H1 (cell line): Measurements from ENCODE around the gene ARL6IP6. TPM values are rescaled to one million over a fixed set of nuclear protein-coding genes. Genes with fewer than 3 reads are reported as not detected.

Source experiments
- ASH2L ChIP-seq: fragments of 200-600, 300-600 bp; sonication (generic); IDR thresholded peaks from one replicate; pipeline ENCODE4 v1.7.1; 2017; ENCODE audit warnings: low read length
- ATF3 ChIP-seq: IDR thresholded peaks from 2 replicates; pipeline ENCODE4 v1.6.1; 2011; ENCODE audit warnings: low read depth, mild to moderate bottlenecking, low read length; ENCODE audit not compliant: insufficient read depth
- BACH1 ChIP-seq: IDR thresholded peaks from 2 replicates; pipeline ENCODE4 v1.6.1; 2012; ENCODE audit warnings: low read length, improper control_type of control experiment
- BCL11A ChIP-seq, 2 experiments: IDR thresholded peaks; one replicate each; pipeline ENCODE4 v1.6.1; 2011; ENCODE audit warnings: low read depth in 2 of 2, low read length in 2 of 2, mild to moderate bottlenecking in 2 of 2
- CHD2 ChIP-seq: IDR thresholded peaks from 2 replicates; pipeline ENCODE4 v1.6.1; 2012; ENCODE audit warnings: low read length, improper control_type of control experiment
- CREB1 ChIP-seq: IDR thresholded peaks from 2 replicates; pipeline ENCODE4 v1.6.1; 2012; ENCODE audit warnings: inconsistent platforms
- CTBP2 ChIP-seq: IDR thresholded peaks from 2 replicates; pipeline ENCODE4 v1.7.0; 2011; ENCODE audit warnings: borderline replicate concordance, mild to moderate bottlenecking, moderate library complexity, mixed read lengths, low read length; ENCODE audit not compliant: insufficient read depth, insufficient read length
- E2F6 ChIP-seq: IDR thresholded peaks from 2 replicates; pipeline ENCODE4 v1.6.1; 2012; ENCODE audit warnings: inconsistent platforms
- EGR1 ChIP-seq: IDR thresholded peaks from 2 replicates; pipeline ENCODE4 v1.6.1; 2011; ENCODE audit warnings: low read depth, low read length, borderline replicate concordance
- KDM4A ChIP-seq: IDR thresholded peaks from one replicate; pipeline ENCODE4 v1.7.1; 2012; ENCODE audit warnings: low read depth, mild to moderate bottlenecking, moderate library complexity, low read length, inconsistent platforms; ENCODE audit not compliant: severe bottlenecking
- MAX ChIP-seq: IDR thresholded peaks from 2 replicates; pipeline ENCODE4 v1.6.1; 2012; ENCODE audit warnings: inconsistent platforms
- NRF1 ChIP-seq: IDR thresholded peaks from 2 replicates; pipeline ENCODE4 v1.6.1; 2011; ENCODE audit warnings: mild to moderate bottlenecking, low read depth, low read length, improper control_type of control experiment
- PHF8 ChIP-seq: fragments of 200-600 bp; sonication (generic); conservative IDR thresholded peaks from 2 replicates; pipeline ENCODE4 v1.7.1; 2012; ENCODE audit warnings: low read depth, mild to moderate bottlenecking, inconsistent platforms, low read length, moderate library complexity
- POLR2AphosphoS5 ChIP-seq: IDR thresholded peaks from 2 replicates; pipeline ENCODE4 v1.6.1; 2011; ENCODE audit warnings: low read depth, low read length
- RAD21 ChIP-seq, 2 experiments: IDR thresholded peaks in 1 of 2; conservative IDR thresholded peaks in 1 of 2; 2 replicates each; pipeline ENCODE4 v1.6.1; 2011; ENCODE audit warnings: low read depth in 2 of 2, low read length in 2 of 2, improper control_type of control experiment in 1 of 2, inconsistent platforms in 1 of 2, mild to moderate bottlenecking in 1 of 2, moderate library complexity in 1 of 2
- SAP30 ChIP-seq: fragments of 300-600 bp; sonication (generic); IDR thresholded peaks from 2 replicates; pipeline ENCODE4 v1.7.1; 2012; ENCODE audit warnings: low read length, moderate library complexity, mild to moderate bottlenecking, inconsistent platforms; ENCODE audit not compliant: insufficient read depth, insufficient replicate concordance
- SP1 ChIP-seq: IDR thresholded peaks from 2 replicates; pipeline ENCODE4 v1.6.1; 2011; ENCODE audit warnings: low read depth, low read length
- SUZ12 ChIP-seq: fragments of 200-600 bp; sonication (generic); IDR thresholded peaks from 2 replicates; pipeline ENCODE4 v1.6.1; 2012; ENCODE audit warnings: mild to moderate bottlenecking, inconsistent platforms, low read length, moderate library complexity, mixed read lengths
- TAF1 ChIP-seq: IDR thresholded peaks from 2 replicates; pipeline ENCODE4 v1.6.1; 2011; ENCODE audit warnings: mild to moderate bottlenecking, low read depth, low read length
- TAF7 ChIP-seq: optimal IDR thresholded peaks from 2 replicates; pipeline ENCODE3; 2011; ENCODE audit warnings: low read depth, mild to moderate bottlenecking, inconsistent platforms, low read length, moderate library complexity, borderline replicate concordance
- TBP ChIP-seq: IDR thresholded peaks from 2 replicates; pipeline ENCODE4 v1.6.1; 2011; ENCODE audit warnings: low read depth, low read length, improper control_type of control experiment
- YY1 ChIP-seq: IDR thresholded peaks from 2 replicates; pipeline ENCODE4 v1.6.1; 2011; ENCODE audit warnings: low read depth, mild to moderate bottlenecking, low read length
- ZNF274 ChIP-seq: IDR thresholded peaks from 2 replicates; pipeline ENCODE4 v1.7.0; 2012; ENCODE audit warnings: low read length, borderline replicate concordance; ENCODE audit errors: extremely low read depth
- polyA plus RNA-seq, 7 experiments: library from polyadenylated mRNA; depleted of rRNA in 3 of 7; stranded (reverse) in 5 of 7; unstranded in 2 of 7; fragments of >200 nt in 5 of 7; fragments of 200-250 nt in 2 of 7; gene quantifications; 1 replicate in 5 of 7; 2 replicates in 1 of 7; 4 replicates in 1 of 7; pipeline versions ENCODE4 v1.2.1 to v1.2.3, GENCODE V29; 2011 to 2013; ENCODE audit warnings: missing spikeins in 2 of 7, mixed read lengths in 2 of 7
- total RNA-seq: library from RNA; stranded (reverse); fragmentation: NEBNext Ultra II Directional; extraction: Animal tissue kit (Norgen Biotek cat#: 25700); gene quantifications from 2 replicates; pipeline ENCODE4 v1.2.1, GENCODE V29; 2021

ARL6IP6 gene
- total and polyA plus RNA-seq, 2 of the 8 experiments (the other 6 are each of a cell fraction or from before 2014, with no cell fraction given) = 47.3 to 92.9 TPM

- TF ChIP-seq PHF8 (peak; percentile 88), ASH2L (peak; percentile 97), ATF3 (no peak), CHD2 (peak; percentile 89), MAX (peak; percentile 45), CTBP2 (peak; percentile 10), RAD21 (IDR thresholded peaks at IDR 0.05 in 1 of 2, conservative IDR thresholded peaks at IDR 0.05 in 1 of 2; ENCODE audit: low read depth in 2 of 2, low read length in 2 of 2) (no peak), TAF7 (peak; percentile 85), SUZ12 (no peak), CREB1 (peak; percentile 92), E2F6 (no peak), KDM4A (peak; percentile 53), TAF1 (peak; percentile 94), TBP (peak; percentile 93), ZNF274 (no peak), NRF1 (peak; percentile 10; the same call in 1 of the 2 replicates), YY1 (peak; percentile 57), POLR2AphosphoS5 (peak; percentile 93), EGR1 (peak; percentile 40; the same call in 1 of the 2 replicates), BCL11A (IDR thresholded peaks at IDR 0.05; ENCODE audit: low read depth in 2 of 2, low read length in 2 of 2) (no peak), SP1 (peak; percentile 96), BACH1 (no peak), SAP30 (peak; percentile 48)
These were observed 968 bp upstream of the ARL6IP6 start, which contains the start of gene PRPF40A (continued) for GRCh38 chr2:152717228-152718075.
